GM19238 (cell line): Measurements from ENCODE around the gene KLHL2.
"Not testable (repeated sequence)": the region's sequence is repeated elsewhere in the genome, so short reads cannot be mapped to it uniquely, and the experiment has no call there.

ENCODE experiments used
- DNase-seq: peaks from one replicate; pipeline ENCODE4 v3.0.0; 2011; ENCODE audit warnings: low spot score; ENCODE audit not compliant: insufficient read length

The KLHL2 gene

DNA sequence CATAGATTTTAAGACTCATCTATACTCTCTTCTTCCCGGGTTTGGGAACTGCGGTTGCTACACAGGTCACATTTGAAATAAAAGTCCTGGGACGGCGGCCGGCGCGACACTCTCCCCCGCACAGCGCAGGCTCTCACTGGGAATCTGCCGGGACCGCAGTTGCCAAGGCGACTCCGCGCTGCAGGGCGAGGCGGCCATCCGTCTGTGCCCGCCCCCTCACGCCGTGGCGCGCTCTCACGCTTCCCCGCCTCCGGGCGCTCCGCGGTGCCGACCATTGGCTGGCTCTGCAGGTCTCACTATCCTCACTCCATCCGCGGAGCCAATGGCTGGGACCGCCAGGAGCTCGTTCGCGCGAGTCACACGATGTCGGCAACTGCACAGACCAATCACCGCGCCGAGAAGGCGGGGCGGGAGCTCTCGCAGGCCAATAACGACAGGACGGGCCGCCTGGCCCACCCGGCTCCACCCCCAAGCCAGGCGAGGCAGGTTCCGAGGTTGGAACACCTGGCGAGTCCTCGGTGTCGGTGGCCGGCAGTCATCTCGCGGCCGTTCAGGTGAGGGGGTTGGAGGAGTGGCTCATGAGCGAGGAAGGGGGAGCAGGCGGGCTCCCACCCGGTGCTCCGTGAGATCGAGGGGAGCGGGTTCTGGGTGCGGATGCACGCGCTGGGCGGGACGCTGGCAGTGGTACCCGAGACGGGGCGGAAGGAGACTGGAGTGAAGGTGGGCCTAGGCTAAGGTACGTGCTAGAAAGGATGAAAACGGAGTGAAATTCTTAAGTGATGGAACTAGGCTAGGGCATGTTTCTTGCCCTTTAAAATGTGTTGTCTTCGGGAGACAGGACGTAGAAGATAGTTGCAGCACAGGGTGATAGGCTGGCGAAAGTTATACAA lies 120.1 kb downstream of the KLHL2 start, which contains the start of gene MSMO1:
Gene MSMO1 (plus strand): TSS at position 459 of the 890 bp plus-strand sequence. CDS start 5,702 bp downstream, outside the sequence.
- peak; percentile 80 for DNase-seq

DNA sequence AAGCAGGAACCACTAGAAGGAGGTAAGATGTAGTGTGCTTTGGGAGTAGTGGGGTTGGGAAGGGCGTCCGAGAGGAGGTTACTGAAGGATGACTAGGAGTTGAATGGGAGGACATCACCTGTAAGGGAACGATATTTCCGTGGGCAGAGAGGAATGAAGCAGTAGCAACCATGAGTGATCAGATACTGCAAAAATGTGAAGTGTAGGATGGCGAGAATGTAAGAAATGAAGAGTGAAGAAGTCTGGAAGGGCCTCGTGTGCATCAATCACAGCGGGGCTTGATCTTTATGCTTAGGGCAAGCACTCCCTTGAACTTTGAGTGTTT lies 120.7 kb downstream of the KLHL2 start:
- DNase-seq: no peak

DNA sequence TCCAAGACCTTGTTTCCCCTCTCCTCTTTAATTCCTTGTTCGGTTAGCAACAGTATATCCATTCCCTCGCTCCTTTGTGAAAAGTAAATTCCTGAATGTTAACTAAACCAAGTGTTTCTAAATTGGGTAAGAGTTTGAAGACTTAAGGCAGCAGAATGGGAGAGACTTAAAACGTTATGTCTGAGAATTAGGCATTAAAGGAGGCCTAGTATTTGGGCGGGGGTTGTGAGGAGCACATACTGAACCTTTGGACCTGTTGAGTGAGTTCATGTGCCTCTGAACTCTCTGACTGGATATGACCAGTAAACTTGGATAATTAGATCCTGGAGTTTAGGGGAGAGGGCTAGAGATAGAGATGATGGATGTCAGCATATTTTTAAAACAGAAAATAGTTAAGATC lies 121.3 kb downstream of the KLHL2 start:
- DNase-seq: no peak

DNA sequence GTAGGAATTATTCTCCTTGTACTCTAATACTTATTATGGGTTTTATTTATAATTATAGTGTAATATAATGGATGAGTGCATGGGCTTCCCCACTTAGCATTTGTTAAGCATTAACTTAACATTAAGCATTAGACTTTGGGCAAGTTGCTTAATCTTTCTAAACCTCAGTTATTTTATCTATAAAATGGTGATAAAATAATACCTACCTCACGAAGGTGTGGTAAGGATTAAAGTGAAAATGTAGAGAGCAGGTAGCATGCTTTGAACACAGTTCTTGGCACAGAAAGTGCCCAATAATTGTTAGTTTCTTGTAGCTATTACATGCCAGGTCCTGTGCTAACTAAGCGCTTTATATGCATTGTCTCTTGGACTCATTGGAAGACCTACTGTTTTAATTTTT lies 122.7 kb downstream of the KLHL2 start:
- DNase-seq: no peak

DNA sequence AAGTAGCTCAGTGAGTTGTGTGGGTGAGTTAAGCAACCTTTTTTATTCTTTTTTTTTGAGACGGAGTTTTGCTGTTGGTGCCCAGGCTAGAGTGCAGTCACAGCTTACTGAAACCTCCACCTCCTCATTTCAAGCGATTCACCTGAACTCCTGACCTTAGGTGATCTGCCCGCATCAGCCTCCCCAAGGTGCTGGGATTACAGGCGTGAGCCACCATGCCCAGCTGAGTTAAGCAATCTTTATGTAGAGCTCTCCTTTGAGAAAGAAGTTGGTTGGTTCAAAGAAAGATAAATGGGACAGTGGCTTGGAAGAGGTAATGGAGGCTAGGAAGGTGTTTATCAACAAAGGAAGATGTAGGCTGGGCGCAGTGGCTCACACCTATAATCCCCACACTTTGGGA lies 123.3 kb downstream of the KLHL2 start:
- DNase-seq: no peak

DNA sequence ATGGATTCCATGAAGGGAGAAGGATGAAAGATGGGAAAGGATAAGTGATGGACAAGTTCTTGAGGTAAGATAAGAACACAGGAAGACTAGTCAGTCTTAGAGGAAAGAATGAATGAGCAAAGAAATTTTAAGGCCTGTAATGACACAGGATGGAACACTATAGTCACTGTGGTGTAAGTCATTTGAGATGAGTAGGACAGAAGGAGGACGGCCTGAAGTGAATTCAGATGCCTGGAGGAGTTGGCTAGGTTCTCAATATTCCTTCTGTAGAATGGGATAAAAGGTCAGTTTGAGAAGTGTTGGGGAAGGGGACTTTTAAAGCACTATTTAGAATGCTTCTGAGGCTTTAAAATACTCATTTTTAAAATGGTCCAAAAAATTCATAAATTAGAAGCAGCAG lies 124.0 kb downstream of the KLHL2 start:
- no peak for DNase-seq

DNA sequence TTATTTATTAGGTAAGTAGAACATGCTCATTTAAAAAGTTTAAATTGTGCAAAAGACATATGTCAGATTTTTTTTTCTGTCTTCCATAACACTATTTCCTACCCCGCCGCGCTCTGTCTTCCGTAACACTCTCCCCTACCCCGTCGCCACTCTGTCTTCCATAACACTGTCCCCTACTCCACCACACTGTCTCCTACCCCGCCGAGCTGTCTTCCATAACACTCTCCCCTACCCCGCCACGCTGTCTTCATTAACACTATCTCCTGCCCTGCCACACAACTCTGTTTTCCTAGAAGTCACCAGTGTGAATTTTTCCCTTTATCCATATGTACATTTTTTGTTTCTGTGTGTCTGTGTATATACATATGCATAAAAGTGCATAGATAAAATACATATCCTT lies 124.5 kb downstream of the KLHL2 start:
- DNase-seq: no peak

DNA sequence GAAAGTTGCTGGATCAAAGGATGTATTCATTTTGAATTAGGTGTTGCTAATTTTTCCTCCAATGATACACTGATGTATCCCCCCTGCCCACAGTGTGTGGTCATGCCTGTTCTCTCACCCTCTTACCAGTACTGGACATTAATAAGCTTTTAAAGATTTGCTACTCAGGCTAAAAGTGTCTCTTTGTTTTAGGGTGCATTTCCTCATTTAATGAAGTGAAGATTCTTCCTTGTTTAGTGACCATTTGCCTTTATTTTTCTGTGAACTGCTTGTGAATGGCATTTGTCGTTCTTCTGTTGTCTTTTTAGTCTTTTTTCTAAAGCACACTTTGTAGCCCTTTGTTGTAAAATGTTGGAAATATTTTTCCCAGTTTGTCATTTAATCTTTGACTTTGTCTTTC lies 125.1 kb downstream of the KLHL2 start:
- DNase-seq: no peak

DNA sequence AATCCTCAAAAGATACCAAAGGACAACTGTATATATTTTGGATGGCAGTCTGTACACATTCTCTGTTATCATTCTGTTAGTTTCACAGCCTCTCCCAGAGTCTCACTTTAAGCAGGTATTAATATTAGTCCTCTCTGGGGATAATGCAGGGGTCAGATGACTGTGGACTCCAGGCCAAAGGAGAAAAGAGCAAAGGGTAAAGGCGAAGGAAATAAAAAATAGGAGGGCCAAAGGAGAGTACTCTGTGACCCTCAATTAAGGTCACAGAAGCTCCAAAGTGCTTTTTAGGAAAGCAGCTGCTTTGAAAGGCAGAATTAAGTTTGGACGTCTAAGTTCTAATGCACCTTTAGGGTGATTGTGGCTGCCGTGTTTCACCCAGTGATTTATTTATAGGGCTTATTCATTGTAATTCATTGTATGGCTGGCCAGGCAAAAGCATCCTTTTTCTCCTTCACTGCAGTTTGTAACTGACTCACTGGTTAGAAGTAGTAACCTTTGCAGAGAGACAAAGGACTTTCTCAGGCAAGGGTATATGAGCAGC lies 127.9 kb downstream of the KLHL2 start:
- DNase-seq: no peak

DNA sequence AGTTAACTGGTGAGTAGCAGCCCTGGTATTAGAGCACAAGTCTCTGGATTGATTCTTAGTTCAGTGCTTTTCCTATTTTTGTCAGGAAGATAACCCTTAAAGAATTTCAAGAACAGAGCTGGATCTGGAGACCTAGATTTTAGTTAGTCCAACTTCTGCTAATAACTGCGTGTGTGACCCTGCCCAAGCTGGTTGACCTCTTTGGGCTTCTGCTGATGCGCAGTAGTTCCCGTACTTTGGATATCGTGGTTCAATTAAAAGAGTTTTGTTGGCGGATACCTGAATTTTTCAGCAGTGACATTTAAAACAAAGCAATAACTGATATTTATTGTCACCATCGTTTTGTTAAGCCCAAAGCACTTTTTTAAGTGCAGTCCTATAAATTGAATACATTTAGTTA lies 129.4 kb downstream of the KLHL2 start:
- DNase-seq: no peak

DNA sequence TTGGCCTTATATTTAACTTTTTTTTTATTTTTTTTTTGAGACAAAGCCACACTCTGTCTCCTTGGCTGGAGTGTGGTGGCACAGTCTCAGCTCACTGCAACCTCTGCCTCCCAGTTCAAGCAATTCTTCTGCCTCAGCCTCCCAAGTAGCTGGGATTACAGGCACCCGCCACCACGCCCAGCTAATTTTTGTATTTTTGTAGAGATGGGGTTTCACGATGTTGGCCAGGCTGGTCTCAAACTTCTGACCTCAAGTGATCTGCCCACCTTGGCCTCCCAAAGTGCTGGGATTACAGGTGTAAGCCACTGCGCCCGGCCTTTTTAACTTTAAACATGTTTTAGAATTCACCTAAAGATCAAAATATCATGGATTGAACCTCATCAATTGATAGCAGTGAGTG lies 135.0 kb downstream of the KLHL2 start:
- not testable (repeated sequence) for DNase-seq

DNA sequence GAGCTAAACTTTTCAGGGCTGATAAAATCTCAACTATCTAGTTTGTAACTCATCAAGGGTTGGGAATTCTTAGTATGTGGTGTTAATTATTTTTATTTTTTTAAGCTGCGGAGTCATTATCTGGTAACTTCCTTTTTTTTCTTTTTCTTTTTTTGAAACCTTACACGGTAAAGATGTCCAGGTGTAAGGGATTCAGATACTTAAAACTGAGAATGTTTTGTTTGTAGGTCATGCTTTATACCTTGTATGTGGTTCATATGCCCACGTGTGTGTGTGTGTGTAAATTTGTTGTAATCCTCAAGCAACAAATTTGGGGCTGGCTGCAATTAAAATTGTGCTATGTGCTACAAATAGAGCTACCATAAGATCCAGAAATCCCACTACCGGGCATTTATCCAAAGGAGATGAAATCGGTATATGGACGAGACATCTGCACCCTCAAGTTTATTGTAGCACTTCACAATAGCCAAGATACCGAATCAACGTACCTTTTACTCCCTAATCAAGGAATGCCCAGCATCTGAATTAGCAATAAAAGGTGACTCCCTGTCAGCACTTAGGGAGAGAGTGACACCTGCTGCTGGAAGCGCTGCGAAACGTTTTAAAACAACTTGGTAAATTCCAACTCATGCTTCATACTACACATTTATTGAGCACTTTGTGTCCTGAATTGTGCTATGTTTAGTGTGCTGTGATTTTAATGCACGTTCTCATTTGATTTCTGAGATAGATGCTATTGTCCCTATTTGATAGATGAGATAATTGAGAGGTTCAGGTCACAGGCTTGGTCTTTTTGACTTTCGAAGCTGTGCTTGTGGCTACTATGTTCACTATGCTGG lies 136.2 kb downstream of the KLHL2 start:
- no peak for DNase-seq

DNA sequence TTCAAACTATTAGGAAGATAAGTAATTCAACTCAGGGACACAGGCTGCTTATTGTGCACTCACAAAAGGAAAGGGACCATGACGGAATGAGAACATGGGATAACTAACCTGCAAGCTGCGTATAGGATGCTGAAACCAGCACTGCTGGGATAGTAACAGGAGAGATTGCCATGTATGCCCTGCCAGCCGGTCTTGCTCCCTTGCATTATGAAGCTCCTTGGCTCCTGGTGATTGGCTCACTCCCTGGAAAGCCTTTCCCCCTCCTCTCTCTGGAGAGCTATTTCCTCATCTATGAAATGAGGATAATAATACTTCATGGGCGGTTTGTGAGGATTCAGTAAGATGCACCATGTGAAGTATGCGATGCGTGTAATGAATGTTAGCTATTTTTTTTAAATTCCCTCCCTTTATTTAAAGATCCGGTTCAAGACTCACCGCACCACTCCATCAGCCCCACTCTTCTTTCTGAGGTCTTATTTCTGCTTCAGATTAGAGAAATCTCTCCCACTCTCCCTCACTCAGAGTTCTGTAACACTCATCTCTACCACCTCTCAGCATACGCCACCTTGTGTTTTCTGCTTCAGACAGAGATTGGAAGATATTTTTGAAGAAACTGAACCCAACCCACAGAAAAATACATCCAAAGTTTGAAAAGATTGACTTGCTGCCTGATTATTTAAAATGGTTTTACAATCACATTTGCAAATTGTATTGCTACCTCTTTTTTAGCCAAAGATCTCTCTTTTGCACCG lies 138.5 kb downstream of the KLHL2 start:
- DNase-seq: no peak

DNA sequence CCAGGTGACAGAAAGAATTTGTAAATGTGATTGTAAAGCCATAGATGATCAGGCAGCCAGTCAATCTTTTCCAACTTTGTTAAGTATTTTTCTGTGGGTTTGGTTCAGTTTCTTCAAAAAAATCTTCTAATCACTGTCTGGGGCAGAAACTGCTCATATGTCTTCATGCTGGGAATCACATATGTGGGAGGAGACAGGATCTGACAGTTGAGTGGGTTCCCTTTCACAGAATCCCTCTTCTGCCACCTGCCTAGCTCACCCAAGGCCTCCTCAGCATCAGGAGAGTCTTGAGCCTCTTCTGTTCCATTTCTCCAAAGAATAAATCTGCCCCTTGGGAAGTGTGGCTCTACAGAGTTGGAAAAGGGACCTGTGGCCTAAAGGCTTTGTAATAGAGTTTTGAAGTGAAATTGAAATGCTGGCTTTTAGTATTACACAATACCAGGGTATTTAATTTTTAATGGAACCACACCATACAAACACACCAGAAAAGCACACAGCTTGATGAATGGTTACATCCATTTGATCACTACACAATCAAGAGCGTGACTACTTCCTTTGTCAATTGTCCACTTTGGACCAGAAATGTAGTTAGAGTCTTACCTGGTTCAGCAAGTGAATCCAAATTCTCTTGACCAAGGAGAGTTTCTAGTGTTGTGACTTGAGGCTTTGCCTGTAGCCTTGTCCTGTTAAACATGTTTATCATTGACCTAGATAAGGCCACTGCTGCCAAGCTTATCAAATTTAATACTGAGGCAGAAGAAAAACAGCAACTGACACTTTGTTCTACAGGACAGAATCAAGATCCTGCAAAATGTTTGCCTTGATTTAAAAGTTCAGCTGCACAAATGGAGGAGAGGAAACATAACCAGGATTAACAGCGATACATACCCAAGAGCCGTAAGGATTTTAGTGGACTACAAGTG lies 140.5 kb downstream of the KLHL2 start:
- no peak for DNase-seq

DNA sequence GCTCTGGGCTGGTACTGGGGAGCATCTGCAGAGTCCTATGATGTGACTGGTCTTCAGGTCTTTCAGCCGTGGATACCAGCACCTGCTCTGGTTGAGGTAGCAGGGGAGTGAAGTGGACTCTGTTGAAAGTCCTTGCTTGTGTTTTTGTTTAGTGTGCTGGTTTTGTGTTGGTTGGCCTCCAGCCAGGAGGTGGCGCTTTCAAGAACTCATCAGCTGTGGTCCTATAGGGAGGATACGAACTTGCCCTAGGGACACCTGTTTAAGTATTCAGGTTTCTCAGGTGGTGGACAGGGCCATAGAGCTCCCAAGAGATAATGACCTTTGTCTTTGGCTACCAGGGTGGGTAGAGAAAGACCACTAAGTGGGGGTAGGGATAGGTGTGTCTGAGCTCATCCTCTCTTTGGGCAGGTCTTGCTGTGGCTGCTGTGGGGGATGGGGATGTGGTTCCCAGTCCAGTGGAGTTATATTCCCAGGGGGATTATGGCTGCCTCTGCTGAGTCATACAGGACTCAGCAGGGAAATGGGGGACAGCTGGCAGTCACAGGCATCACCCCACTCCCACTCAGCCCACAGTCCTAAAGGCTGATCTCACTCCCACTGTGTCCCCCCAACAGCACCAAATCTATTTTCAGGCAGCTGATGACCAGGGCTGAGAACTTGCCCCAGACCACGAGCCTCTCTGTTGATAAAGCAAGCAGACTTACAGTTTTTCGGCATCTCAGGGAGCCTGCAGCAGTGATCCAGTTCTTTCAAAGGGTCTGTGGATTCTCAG lies 144.2 kb downstream of the KLHL2 start:
- no peak for DNase-seq

DNA sequence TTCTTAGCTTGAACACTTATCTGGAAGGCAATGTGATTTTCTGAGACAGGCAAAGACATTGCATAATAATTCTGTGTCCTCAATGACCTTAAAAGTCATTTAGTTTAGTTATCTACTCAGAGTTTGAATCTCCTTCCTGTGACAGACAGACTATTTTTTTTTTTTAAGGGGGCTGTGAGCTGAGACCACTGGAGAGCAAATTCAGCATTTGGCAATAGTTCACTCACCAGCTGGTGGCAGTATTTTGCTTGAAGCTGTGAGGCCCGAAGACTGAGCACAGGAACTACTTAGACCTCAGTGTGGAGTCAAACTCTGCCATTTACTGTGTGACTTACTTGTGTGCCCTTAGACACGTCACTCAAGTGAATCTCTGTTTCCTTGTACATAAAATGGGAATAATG lies 148.5 kb downstream of the KLHL2 start:
- no peak for DNase-seq

DNA sequence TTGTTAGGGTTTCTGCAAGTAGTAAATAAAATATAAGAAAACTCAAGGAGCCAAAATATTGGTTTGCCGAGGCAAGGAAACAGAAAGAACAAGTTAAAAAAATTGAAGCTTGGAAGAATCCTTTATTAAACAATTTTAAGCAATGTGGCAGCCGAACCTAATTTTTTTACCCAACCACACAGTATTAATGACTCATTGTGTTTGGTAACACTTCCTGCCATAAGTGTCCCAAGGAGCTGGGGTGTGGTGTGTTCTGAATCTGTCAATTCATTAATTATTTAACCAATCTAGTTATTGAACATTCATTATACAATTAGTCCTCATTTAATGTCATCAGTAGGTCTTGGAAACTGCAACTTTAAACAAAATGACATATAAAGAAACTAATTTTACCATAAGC lies 152.1 kb downstream of the KLHL2 start:
- DNase-seq: no peak

DNA sequence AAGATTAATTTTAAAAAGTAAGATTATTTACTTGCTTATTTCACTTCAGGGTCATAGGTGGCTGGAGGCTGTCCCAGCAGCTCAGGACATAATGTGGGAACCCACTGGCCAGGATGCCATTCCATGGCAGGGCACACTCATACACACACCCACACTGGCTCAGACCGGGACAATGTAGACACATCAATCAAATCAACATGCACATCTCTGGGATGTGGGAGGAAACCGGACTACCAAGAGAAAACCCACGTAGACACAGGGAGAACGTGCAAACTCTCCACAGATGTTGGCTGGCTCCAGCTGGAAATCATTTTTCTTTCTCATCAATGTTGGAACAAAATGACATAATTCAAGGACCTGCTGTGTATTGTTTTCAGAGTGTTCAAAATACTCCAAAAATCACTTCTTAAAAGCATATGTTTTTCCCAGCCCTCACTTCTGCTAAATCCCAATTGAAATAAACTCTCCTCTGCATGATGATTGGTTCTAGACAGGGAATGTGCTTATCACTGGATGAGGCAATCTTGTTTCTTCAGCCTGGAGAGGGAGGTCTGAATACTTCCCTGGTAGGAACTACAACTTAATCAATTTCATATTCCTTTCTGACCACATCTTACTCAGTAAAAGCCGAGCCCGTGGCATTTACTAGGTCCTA lies 152.8 kb downstream of the KLHL2 start:
- no peak for DNase-seq

DNA sequence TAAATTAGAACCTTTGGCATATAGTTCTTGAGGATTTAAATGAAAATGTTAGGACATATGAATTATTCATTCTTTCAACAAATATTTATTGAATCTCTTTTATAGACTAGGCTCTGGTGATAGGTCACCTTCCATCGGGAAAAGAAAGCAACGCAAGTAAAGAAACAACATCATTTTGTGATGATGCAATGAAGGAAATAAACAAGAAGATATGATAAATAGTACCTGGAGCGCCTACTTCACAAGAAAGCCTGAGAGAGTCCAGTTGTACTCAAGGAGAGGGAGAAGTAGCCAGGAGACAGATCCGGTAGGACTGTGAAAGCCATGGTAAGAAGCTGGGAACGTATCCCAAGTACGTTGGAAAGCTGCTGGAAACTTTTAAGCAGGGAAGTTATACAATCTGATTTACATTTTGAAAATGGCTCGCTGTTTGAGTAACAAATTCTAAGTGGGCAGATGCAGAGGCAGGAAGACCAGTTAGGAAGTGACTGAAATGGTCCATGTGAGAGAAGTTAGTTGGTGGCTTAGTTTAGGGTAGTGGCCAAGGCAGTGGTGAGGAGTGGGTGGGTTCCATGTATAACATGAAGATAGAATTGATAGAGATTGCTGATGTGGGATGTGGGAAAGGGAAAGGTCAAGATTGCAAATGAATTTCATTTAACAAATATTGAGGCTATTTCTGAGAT lies 153.8 kb downstream of the KLHL2 start:
- no peak for DNase-seq
